Fibroblast of skin of abdomen (primary cell): ENCODE measurements around the gene BCAN.
A peak's percentile ranks its signal among the peaks of the same experiment; 100 is the strongest.

Experiments used
- DNase-seq: peaks from one replicate; pipeline ENCODE4 v3.0.0-alpha.2; 2013

Gene BCAN

DNA sequence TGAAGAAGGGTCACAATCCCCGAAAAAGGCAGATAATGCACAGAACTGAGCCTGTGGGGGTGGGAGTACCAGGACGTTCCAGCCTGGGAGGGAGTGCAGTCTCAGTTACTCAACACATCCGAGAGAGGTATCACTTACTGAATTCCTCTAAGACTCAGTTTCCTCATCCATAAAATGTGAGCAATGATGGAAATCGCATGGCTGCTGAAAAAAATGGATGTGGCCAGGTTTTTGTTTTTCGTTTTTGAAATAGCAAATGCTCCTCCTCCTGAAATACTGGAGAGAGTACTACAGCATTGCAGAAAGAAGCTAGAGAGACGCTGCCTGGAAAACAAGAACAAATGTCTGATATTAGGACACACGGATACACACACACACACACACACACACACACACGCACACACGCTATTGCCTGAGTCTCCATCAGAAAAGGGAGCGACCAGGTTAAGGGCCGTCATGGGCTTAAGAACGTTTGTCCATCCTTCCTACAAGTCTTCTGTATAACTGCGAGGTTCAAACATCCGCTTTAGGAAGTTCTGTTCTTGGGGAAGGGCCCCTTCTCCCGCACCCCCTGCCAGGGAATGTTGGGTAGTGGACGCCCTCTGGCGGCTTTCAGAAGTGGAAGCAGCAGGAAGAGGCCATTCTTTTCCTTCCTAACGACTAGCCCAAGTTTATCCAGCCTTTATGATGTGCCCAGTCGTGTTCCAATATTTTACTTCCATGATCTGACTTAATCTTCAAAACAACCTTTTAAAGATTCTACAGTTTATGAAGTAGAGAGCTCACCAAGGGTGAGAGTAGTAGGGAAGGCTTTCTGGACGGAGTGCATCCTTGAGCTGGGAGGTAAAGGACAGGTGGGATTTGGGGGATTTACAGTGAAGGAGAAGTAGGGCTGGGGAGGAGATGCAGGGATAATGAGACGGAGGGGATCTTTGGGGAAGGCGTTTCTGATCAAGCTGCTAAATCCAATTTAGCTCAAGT lies 36.0 kb downstream of the BCAN start:
- peak; percentile 84 for DNase-seq

GRCh38 chr1:156680056-156680455 lies 38.1 kb downstream of the BCAN start:
- no peak for DNase-seq

DNA sequence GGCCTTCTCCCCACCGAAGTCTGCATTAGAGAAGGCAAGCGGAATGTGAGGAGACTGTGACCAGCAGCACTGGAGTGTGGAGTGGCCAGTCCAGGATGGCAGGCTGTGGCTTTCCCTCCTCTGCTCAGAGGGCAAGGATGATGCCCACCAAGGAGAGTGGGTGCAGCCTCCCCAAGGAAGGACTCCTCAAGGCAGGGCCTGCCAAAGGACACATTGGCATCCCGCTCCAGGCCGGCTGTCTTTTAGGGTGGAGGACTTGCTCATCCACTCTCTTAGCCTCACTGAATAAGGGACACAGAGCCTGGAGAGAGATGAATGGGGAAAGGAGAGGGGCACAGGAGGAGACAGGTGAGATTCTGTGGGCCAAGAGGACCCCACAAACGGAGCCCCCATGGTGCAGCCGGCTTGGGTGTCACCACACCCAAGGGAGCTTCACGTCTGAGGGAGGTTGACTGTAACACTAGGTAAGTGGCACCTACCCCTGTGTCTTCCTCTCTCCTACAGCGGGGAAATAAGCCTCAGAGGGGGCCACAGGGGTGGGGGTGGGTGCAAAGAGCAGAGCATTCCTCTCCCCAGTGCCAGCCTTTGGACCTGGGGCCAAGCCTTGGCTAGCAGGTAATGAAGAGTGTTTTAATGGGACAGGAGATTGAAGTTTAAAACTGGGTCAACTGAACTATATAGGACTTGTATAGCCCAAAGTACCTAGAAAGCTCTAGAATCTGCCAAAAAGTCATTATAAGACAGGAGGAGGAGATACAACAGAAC lies 39.5 kb downstream of the BCAN start:
- no peak for DNase-seq

- no peak for DNase-seq
Measured at GRCh38 chr1:156682166-156682890, 40.4 kb downstream of the BCAN start.

GRCh38 chr1:156684227-156684782 lies 42.4 kb downstream of the BCAN start:
- DNase-seq = no peak

DNA sequence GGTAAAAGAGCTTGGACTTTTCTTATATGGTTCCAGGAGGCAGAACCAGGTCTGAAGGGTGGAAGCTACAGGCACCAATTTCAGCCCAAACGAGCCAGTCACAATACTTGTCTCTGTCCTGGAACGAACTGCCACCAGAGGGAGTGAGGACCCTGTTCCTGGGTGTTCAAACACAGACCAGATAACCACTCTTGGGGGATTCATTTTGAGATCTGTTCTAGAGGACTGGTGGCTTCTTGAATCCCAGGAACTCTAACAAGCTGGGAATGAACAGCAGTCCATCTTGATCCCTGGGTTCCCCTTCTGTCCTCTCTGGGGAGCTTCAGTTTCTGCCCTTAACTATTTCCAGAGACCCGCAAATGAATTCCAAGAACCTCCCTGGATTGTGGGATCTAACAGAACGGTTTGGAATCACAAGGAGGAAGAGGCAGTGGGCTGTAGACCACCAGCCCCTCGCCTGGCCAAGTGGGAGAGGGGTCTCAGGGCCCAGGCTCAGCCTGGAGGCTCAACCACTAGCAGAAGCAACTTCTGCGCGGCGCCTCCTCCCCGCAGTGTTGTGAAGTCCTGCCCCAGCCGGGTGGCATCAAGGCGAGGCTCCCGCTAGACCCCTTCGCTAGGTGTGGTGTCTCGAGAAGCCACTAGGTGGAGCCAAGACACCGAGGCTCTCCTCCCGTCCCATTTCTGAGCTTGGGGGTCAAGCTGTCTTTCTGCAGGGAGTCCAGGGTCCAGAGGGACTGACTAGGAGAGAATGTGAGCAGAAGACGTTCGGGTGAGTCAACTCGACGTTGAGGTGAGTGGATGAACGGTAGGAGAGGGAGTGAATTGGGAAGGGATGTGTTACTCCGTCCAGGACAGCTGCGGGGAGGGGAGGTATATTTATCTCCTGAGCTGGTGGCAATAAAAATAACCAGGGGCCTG lies 47.4 kb downstream of the BCAN start:
- DNase-seq = peak; percentile 82

- no peak for DNase-seq
Measured at GRCh38 chr1:156689953-156690674, 48.2 kb downstream of the BCAN start.

GRCh38 chr1:156690675-156691036 lies 48.7 kb downstream of the BCAN start:
- no peak for DNase-seq

DNA sequence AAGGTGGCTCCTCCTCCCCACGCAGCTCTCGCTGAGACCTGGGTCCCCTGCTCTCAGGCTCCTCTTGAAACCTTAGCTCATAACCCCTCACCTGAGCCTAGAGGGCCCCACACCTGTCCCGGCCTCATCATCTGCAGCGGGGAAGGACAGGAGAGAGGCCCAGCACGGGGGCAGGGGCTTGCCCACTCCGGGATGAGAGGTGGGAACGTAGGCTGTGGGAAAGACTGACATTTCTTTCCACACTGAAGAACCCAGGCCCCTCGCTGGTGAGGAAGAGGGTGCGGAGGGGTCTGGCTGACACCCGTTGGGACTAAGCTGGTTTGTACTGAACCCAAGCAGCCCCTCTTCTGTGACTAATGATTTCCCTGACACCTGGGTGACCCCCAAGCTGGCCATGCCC lies 49.3 kb downstream of the BCAN start:
- DNase-seq = no peak

DNA sequence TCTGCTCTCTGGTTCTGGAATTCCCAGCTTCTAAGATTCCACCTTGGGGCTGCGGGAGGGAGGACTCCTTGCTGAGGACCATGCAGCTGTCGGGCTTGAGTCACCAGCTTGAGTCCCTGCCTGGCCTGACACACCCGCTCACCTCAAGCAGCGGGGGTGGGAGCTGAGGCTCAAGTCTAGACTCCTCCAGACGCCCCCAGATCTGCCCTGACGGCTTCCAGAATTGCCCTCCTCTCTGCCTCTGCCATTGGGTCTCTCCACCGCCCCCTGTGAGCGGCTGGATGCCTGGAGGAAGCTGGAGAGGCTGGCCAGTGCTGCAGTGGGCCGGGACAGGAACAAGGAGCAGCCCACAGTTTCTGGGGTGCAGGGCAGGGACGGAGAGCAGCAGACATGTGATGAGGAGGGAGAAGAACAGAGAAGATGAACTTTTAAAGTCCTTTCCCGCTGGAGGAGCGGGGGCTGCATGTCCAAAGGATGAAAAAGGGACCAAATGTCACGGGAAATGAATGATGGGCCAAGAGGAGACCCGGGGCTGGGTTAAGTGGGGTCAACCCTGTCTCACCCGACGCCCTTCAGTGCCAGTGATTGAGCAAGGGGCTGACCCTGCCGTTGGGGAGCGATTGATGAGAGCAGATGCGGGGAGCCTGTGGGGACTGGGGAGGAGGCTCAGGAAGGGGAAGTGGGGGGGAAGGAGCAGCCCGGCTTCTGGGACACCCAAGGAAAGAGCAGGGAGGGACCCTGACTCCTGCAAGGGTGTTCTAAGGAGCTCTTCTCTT lies 49.9 kb downstream of the BCAN start:
- DNase-seq = peak; percentile 53

- no peak for DNase-seq
Measured at GRCh38 chr1:156692441-156692924, 50.6 kb downstream of the BCAN start.

DNA sequence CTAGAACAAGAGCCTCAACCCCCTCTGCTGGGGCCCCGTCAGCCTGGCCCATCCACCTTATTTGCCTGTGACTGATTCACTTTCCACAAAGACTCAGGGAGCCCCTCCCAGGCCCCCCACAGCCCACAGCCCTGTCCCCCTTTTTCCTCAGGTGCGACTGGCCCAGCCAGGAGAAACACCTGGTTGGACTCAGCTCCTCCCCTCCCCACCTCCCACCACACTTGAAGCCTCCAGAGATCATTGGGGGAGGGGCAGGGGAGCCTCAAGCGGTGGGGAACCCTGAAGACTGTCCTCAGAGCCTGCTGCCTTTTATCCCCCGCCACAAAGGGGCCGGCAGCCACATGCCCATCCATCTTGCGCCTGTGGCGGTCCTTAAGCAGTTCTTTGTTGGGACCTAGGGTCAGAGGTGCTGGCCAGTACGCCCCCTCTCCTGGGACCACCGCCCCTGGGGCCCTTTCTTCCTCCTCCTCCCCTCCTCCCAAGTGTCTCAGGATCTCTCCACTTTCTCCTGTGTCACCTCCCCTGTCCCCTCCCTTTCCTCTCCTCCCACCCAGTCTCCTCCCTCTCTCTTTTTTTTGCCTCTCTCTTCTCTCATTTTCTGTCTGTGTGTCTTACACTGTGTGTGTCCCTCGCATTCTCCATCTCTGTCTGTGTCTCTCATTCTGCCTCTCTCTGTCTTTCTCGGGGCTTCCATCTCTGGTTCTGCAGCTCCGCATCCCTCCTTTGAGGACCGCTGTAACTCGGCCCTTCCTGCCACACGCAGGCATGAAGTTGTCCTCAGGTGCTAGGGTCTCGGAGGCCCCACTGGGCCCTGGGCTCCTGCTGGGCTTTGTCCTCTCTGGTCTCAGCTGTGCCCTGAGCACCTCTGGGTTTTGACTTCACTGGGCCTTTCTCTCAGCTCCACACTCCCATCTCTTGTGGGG lies 51.3 kb downstream of the BCAN start:
- DNase-seq = peak; percentile 62

GRCh38 chr1:156693848-156694689 lies 52.2 kb downstream of the BCAN start:
- no peak for DNase-seq

DNA sequence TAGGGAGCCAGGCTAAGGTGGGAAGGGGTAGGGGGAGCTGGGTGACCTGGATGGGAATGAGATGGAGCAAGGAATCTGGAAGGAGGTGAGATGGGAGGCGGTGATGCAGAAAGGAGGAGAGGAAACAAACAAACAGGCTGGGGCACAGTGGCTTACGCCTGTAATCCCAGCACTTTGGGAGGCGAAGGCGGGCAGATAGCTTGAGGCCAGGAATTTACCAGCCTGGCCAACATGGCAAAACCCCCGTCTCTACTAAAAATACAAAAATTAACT lies 52.7 kb downstream of the BCAN start:
- DNase-seq = no peak

- DNase-seq = no peak
Measured at GRCh38 chr1:156696755-156697154, 54.8 kb downstream of the BCAN start.

- no peak for DNase-seq
Measured at GRCh38 chr1:156697481-156697880, 55.6 kb downstream of the BCAN start.

DNA sequence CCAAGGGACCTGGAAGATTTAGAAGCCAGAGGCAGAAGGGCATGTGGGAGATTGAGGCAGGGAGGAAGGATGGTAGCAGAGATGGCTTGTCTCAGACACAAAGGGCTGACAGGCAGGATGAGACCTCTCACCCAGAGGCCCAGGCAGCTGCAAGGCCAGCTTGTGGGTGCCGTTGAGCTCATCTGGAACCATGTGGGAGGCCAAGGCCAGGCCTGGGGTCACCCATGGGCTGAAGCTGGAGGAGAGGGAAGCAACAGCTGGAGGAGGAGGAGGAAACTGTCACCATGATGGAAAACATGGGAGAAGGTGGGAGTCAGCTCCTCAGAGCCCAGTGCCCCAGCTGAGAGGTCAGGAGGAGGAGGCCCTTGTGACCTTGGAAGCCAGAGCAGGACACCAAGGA lies 57.1 kb downstream of the BCAN start:
- DNase-seq = no peak
